ENCODE data around the gene ZFHX3. TPM values are rescaled to one million over a fixed set of nuclear protein-coding genes. Genes with fewer than 3 reads are reported as not detected.

Gene ZFHX3
- total and polyA plus RNA-seq, 10 of the 15 experiments (the other 5 are each of a cell fraction or from before 2014, with no cell fraction given) = 0.68 to 8.6 (median 2.0) TPM

DNA sequence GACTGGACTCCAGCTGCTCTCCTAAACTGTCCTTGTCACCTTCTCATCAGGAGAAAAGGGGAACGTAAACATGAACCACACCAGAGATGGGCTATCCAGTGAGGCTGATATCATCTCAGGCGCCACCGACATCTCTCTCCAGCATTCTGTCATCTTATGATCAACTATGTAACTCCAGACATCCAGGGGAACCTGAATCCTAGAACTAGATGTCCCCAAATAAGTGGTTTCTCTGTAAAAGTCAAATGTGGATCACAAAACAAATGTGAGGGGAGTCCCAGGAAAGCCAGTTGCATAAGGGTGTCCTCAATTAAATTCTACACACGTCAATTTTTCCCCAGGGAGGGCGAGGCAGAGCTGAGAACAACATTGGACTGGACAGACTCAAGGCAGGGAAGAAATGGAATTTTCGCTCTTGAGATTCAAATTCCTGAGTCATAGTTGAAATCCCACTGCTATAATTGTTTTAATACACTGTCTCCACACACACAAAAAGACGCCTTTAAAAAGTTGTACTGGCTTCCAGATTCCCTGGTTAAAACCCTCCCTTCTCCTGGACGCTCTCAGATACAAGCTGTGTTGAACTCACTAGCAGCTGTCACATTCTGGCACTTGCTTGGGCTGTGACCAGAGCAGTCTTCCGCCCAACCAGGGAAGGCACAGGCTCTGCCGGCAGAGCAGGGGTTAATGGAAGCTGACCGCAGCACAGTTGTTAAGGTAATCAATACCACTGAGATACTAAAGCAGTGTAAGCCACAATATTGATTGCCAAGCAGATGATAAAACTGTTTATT, 62.6 kb downstream of the ZFHX3 start (continued):
- no peak for TF ChIP-seq JUND (IDR thresholded peaks at IDR 0.05; ENCODE audit: low read depth, low read length)
- no peak for TF ChIP-seq HDAC2 (IDR thresholded peaks at IDR 0.05)
- no peak for TF ChIP-seq BRCA1 (IDR thresholded peaks at IDR 0.05; ENCODE audit: low read depth, low read length)
- TF ChIP-seq SMAD5 (IDR thresholded peaks at IDR 0.05; ENCODE audit: low read depth) = no peak

DNA sequence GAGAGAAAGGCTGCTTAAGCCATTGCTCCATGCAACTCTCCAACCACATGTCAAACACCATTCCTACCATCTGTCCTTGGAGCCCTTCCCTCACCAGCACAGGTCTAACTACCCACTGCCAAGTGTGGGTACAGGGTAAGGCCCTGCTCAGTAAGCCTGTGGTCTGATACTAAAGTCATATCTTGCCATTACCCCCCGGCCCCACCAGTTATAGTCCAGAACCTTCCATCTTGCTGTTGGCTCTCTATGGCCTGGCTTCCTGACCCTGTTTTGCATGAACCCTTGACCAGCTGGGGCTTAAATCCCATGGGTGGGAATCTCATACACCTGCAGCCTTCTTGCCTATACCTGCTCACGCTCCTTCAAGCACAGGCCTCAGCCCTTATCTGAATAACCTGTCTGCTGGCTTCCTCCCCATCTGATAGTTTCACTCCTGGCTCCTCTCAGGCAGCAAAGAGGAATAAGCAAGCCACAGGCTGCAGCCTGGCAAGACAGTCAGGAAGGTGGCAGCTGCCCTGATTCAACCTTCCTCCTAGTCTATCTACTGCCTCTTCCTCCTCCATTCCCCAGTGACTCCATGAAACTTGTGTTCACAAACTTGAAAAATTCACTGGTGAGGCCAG, 64.1 kb downstream of the ZFHX3 start:
- Histone ChIP-seq H2AFZ (ENCODE audit: control insufficient read depth, low read depth, low read length) (no peak overlapping the region), H3K27me3 (replicated peaks in 1 of 2; ENCODE audit: control insufficient read depth in 2 of 2, insufficient read depth in 2 of 2, low read length in 1 of 2) (no peaks in the 10 kb centered on the region), H3K9ac (ENCODE audit: control insufficient read depth, insufficient read depth, low read length) (no peak overlapping the region), H3K4me2 (ENCODE audit: control insufficient read depth, insufficient read depth) (no peak overlapping the region), H3K4me3 (no peak overlapping the region), H3K4me1 (ENCODE audit: control insufficient read depth, insufficient read depth, low read length) (no peaks in the 10 kb centered on the region), H3K36me3 (ENCODE audit: control insufficient read depth in 2 of 2, insufficient read depth in 2 of 2, low read length in 1 of 2) (no peaks in the 10 kb centered on the region), H3K27ac (ENCODE audit: control insufficient read depth, insufficient read depth) (no peak overlapping the region), H3K9me3 (replicated peaks; ENCODE audit: control insufficient read depth, insufficient read depth, low read length) (no peaks in the 10 kb centered on the region), H4K20me1 (ENCODE audit: control insufficient read depth, insufficient read depth) (no peaks in the 10 kb centered on the region; the same call in 1 of the 2 replicates), H3K79me2 (ENCODE audit: control insufficient read depth, insufficient read depth, low read length) (no peaks in the 10 kb centered on the region; the same call in 1 of the 2 replicates)
- in situ Hi-C loops (cut with MboI) (no loop called here), intact Hi-C loops (cut with micrococcal nuclease; ENCODE audit: unreplicated experiment) (no loop called here)
- ChIA-PET POLR2A (interaction anchor here (0.7 kb wide), 1 partner anchor 631 kb away, joined by 6 read pairs; no protein-coding TSS in a partner anchor), RAD21 (ENCODE audit: unreplicated experiment) (interaction anchor here (0.6 kb wide), 1 partner anchor 517 kb away, joined by 3 read pairs; no protein-coding TSS in a partner anchor), SMC1A (ENCODE audit: uncharacterized antibody, unreplicated experiment) (interaction anchor here (0.7 kb wide), 1 partner anchor 21 kb away, joined by 3 read pairs; no protein-coding TSS in a partner anchor), CTCF (no interaction called here)
- WGBS (ENCODE audit: insufficient coverage, insufficient replicate concordance, low lambda C conversion rate, missing lambda C conversion rate) = 100% methylated on average over 2 of the region's 2 CpGs
- no peak for DNase-seq (ENCODE audit: low read depth, low spot score)
- ATAC-seq = no peak
- no peak for TF ChIP-seq GATAD2B (conservative IDR thresholded peaks at IDR 0.05; ENCODE audit: low read depth)
- no TSS peak for BruUV-seq (replicated peaks)
- no peak for FAIRE-seq
